Measurements from ENCODE around the gene DOCK11.

DNA sequence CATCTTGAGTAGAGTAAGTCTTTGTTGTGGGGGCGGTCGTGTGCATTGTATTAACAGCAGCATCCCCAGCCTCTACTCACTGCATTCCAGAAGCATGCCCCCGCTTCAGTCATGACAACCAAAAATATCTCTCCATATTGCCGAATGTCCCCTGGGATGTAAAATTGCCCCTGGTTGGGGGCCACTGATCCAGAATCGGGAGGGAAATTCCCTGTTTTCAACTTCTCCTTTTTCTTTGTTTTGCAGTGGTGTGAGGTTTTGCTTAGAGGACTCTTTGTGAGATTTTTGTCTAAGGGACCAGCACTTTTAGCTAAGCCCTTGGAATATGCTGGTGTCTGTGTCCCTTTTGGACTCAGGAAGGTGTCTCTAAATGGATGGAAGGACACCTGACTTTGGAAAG lies 228.8 kb downstream of the DOCK11 start:
- no peak for TF ChIP-seq YY1 (IDR thresholded peaks at IDR 0.05; ENCODE audit: low read depth)
- no peak for TF ChIP-seq TCF12 (IDR thresholded peaks at IDR 0.05; ENCODE audit: low read depth)
- TF ChIP-seq TEAD4 (IDR thresholded peaks at IDR 0.05): no peak
- no peak for TF ChIP-seq TAF1 (IDR thresholded peaks at IDR 0.05; ENCODE audit: low read depth)
- no peak for TF ChIP-seq NFIC (IDR thresholded peaks at IDR 0.05)
